Left kidney (tissue), 2 donors: Measurements from ENCODE around the gene DPEP2NB. TPM values are rescaled to one million over a fixed set of nuclear protein-coding genes. Genes with fewer than 3 reads are reported as not detected.
"Not testable (repeated sequence)": the region's sequence is repeated elsewhere in the genome, so short reads cannot be mapped to it uniquely, and the experiment has no call there.

Experiments used
- DNase-seq: peaks from one replicate; pipeline ENCODE4 v3.0.0-alpha.2; 2013
- polyA plus RNA-seq: library from polyadenylated mRNA; unstranded; fragments of 120-200 nt; gene quantifications from one replicate; pipeline ENCODE4 v1.2.1, GENCODE V29; 2013; ENCODE audit not compliant: insufficient read length

The DPEP2NB gene
- polyA plus RNA-seq, 1 donor = not detected

DNA sequence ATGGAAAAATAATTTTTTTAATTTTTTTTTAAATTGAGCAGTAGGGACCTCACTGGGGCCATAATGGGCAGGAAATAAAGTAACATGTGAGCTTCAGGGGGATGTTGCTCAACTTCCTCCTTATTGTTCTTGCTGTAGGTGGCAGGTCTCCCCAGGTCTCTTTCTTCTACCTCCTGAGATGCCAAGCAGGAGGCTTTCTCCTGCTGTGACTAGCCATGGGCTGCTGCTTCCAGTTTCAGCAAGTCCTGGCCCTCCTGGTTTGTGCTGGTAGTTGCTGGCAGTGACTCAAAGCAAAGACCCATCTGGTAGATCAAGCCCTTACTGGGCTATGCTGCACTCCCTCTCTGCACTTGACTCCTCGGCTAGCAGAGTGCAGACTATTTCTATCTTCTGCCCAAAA, 2.3 kb downstream of the DPEP2NB start:
- no peak for DNase-seq

DNA sequence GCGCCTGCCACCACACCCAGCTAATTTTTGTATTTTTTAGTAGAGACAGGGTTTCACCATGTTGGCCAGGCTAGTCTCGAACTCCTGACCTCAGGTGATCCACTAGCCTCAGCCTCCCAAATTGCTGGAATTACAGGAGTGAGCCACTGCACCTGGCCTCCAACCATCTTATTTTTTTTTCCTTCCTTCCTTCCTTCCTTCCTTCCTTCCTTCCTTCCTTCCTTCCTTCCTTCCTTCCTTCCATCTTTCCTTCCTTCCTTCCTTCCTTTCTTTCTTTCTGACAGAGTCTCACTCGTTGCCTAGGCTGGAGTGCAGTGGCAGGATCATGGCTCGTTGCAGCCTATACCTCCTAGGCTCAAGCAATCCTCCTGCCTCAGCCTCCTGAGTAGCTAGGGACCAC, 5.8 kb downstream of the DPEP2NB start:
- not testable (repeated sequence) for DNase-seq

DNA sequence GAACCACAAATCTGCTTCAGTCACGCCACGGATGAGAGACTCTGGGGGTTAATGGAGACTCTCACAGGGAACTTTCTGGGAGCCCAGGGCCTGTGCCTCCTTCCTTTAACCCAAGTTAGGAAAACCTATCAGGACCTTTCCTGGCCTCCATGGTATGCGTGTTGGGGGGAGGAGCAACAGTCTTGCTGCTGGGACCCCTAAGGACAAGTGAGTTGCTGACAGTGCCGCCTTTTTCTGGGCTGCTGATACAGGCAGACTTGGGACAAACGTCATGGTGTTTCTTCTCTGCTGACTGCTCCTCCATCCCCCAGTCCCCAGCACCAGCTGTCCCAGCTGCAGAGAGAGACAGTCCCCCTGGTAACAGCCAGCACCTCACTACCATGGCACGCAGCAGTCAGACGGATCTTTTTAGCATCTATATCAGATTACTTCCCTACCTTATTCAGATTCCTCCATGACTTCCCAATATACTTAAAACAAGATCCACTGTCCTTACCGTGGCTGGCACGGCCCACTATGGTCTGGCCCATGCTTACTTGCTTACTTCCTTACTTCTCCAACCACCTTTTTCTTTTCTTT, 6.5 kb downstream of the DPEP2NB start:
- DNase-seq = no peak

DNA sequence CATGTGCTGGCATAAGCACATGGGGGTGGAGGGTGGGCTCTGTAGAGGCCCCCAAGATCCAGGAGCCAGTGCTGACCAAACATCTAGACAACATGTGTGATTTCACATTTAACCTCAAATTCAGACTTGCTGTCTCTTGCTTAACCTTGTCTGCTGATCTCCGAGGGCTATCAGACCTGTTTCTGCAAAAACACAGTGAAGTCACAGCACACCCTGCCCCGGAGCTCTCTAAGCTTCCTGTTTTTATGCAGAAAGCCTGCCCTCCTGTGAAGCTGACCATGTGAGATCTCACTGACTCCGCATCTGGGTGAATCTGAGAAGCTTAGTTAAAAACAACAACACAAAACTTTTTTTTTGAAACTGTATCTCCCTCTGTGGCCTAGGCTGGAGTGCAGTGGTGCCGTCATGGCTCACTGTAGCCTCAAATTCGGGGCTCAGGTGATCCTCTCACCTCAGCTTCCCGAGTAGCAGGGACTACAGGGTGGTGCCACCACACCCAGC, 9.9 kb downstream of the DPEP2NB start:
- DNase-seq = no peak

DNA sequence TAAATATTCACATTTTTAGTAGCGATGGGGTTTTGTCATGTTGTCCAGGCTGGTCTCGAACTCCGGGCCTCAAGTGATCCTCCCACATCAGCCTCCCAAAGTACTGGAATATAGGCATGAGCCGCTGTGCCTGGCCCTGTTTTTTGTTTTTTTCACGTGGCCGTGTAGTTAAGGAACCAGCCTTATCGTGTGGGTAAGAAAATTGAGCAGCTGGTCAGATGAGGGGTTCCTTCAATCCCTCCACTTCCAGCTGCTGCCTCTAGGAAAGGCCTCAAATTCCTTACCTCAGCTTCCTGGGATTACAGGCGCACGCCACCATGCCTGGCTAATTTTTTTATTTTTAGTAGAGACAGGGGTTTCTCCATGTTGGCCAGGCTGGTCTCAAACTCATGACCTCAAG, 10.5 kb downstream of the DPEP2NB start:
- DNase-seq = no peak

DNA sequence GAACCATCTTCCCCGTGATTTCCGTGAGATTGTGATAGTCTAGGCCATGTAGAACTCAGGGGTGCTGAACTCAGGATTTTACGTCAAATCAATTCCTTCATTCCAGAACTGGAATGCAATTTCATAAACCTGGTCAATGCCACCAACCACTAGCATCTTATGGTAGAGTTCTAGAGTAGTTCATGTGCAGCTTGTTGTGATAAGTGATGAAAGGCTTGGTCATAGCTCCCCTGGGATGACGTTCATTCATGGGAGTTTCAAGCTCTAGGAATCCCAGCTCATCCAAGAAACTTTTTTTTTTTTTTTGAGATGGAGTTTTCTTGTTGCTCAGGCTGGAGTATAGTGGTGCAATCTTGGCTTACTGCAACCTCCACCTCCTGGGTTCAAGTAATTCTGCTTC, 12.7 kb downstream of the DPEP2NB start:
- DNase-seq = no peak

DNA sequence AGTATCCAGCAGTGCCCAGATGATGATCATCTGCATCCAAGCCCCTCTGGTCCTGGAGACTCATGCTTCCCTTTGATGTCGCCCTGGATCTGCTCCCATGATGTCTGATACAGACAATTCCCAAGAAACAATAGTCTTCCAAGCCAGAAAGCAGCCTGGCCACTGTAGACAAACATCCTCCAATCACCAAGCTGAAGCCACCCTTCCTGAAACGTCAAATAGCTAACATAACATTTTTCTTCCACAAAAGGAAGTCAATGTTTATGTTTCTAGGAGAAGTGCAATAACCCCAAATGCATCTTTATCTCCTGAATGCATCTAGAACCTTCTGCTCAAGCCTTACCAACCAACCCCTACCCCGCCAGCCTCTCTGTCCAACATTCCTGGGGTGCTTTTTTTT, 15.3 kb downstream of the DPEP2NB start:
- no peak for DNase-seq

DNA sequence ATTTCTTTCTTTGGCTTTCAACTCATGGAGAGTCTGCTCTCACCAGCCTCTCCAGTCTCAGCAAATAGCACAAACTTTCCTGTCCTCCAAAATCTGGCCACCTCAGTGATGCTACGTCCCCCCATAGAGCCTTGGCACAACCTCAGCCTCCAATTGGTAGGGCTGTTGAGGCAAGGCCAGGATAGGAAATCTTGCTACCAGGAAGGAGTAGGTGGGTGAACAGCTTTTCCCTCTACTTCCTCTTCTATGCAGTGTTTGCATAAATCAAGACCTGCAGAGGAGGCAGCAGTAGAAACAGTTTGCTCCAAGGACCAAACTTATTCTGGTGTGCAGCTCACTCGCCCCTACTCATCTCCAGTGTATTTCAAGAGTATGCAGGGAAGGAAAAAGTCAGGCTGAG, 15.7 kb downstream of the DPEP2NB start:
- no peak for DNase-seq

DNA sequence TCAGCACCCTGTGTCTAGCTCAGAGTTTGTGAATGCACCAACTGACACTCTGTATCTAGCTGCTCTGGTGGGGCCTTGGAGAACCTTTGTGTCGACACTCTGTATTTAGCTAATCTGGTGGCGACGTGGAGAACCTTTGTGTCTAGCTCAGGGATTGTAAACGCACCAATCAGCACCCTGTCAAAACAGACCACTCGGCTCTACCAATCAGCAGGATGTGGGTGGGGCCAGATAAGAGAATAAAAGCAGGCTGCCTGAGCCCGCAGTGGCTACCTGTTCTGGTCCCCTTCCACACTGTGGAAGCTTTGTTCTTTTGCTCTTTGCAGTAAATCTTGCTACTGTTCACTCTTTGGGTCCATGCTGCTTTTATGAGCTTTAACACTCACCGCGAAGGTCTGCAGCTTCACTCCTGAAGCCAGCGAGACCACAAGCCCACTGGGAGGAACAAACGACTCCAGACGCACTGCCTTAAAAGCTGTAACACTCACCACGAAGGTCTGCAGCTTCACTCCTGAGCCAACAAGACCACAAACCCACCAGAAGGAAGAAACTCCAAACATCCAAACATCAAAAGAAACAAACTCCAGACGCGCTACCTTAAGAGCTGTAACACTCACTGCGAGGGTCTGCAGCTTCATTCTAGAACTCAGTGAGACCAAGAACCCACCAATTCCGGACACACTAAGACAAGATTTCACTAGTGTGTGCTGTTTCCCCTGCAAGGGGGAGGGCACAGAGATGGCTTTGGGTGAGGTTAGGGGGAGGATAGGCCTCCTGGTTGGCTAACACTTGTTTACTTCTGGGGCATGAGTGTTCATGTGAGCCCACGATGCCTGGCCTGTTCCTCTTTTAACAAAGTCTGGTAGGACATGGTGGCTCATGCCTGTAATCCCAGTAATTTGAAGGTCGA, 16.7 kb downstream of the DPEP2NB start, which contains the start of gene DPEP2:
DPEP2 (minus strand) TSS at position 706 of the 910 bp plus-strand sequence. CDS start 6,272 bp downstream, outside the sequence.
- not testable (repeated sequence) for DNase-seq

DNA sequence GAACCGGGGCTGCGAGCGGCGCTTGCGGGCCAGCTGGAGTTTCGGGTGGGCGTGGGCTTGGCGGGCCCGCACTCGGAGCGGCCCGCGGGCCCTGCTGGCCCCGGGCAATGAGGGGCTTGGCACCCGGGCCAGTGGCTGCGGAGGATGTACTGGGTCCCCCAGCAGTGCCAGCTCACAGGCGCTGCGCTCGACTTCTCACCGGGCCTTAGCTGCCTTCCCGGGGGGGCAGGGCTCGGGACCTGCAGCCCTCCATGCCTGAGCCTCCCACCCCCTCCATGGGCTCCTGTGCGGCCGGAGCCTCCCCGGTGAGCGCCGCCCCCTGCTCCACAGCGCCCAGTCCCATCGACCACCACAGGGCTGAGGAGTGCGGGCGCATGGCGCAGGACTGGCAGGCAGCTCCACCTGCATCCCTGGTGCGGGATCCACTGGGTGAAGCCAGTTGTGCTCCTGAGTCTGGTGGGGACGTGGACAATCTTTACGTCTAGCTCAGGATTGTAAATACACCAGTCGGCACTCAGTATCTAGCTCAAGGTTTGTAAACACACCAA, 17.4 kb downstream of the DPEP2NB start:
- not testable (repeated sequence) for DNase-seq

DNA sequence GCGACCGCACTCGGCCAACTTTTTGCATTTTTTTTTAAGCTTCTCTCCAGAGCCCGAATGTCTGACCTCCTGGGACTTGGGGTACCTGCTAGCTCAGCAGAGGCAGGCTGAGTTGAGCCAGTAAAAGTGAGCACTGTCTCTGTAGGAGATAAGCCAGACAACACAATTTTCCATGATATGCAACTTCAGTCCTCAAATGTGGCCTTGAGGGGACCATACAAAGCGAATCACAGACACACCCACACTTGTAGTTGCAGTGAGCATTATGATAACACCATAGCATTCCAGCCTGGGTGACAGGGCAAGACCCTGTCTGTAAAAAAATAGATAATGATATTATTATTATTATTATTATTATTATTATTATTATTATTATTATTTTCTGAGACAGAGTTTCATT, 19.0 kb downstream of the DPEP2NB start:
- no peak for DNase-seq

DNA sequence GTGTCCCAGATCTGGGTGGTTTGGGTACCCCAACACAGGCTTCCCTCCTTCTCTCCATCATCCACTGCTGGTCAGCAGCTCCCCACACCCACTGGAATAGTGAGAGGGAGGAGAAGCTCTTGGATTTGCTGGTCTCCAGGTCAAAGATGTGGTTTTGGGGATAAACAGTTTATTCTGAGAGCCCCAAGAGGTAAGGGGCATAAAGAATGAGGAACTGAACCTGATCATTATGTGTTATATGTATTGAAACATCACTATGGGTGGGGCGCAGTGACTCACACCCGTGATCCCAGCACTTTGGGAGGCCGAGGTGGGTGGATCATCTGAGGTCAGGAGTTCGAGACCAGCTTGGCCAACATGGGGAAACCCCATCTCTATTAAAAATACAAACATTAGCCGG, 20.3 kb downstream of the DPEP2NB start:
- DNase-seq = no peak

DNA sequence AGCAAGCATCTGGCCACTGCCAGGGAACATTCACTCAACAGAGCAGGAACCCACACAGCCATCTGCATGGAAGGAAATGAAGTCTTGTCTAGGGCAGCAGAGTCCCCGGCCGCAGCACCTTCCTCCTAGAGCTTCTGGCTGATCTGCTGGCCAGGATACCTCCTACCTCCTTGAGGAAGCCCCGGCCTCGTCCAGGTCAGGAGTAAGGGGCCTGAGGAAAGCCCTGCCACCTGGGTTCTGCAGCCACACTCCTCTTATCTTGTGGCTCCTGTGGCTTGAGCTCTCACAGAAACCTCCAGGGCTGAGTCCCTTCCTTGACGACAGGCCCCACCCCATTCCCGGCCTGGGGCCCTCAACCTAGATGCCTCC, 21.7 kb downstream of the DPEP2NB start:
- DNase-seq = not testable (repeated sequence)

DNA sequence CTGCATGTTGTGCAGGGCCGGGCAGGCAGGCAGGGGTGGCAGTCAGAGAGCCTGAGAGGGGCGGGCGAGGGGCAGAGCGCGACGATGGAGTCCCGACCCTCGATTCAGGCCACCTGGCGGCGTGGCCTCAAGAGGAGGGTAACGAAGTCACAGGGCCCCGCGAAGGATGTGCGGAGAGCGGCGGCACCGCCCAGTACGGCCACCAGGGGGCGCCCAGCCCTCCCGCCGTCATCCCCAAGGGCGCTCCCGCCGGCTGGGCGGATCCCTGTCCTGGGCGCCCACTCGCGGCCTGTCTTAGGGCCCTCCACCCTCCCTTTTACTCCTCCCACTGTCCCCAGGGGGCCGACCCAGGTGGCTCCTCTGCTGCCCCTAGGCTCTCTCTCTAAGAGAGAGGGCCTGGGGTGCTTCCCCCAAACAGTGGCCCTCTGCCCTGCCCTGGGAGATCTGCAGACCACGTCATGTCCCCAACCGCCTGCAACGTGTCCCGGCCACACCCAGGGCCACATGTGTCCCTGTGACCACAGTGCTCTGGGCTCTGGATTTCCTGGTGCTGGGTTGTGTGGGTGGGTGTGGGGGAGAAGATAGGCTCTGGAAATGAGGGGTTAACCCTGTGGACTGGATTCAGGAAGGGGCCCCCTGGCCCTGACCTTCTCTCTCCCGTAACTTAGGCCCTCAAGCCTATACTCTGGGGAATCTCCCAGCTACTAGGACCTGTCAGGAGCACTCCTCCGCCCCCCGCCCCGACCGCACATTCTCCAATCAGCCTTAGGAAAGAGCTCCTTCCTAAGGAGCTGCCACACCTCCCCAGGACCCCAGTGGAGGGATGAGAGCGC, 22.3 kb downstream of the DPEP2NB start:
- peak; percentile 53 for DNase-seq

DNA sequence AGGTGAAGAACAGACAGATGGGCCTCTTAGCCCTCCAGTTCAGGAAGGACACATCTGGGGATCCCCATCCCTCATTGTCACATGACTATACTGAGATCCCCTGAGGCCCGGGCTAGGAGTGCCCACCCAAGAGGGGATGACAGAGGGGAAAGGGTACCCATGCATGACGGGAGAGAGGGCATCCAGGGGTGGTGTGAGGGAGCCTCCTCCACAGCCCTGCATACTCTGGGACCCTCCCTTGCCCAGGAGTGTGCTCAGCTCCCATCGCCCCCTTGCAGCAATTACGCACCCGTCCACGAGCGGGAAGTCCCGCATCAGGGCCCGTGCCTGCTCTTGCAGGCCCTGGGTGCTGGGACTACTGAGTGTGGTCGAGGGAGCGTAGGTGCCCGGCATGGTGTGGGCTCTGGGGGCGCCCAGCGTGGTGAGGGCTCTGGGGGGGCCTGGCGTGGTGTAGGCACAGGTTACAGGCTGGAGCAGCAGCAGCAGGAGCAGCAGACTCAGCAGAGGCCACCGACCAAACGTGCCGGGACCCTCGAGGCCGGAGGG, 23.0 kb downstream of the DPEP2NB start:
- DNase-seq = no peak

DNA sequence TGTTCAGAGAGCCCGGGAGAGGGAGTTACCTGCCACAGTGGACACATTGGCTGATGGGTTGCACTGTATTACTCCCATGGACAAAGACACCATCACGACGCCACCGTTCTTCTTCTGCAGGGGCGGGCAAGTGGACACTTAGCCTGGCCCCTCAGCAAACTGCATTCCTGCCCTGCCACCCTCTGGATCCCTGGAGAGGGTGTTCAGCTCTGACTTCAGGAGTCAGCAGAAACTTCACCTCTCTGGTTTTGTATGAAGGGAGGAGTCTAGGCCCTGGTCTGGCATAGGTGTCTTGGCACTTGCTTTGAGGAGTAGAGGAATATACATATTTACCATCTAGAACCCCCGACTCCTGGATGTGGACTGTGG, 25.7 kb downstream of the DPEP2NB start:
- no peak for DNase-seq

DNA sequence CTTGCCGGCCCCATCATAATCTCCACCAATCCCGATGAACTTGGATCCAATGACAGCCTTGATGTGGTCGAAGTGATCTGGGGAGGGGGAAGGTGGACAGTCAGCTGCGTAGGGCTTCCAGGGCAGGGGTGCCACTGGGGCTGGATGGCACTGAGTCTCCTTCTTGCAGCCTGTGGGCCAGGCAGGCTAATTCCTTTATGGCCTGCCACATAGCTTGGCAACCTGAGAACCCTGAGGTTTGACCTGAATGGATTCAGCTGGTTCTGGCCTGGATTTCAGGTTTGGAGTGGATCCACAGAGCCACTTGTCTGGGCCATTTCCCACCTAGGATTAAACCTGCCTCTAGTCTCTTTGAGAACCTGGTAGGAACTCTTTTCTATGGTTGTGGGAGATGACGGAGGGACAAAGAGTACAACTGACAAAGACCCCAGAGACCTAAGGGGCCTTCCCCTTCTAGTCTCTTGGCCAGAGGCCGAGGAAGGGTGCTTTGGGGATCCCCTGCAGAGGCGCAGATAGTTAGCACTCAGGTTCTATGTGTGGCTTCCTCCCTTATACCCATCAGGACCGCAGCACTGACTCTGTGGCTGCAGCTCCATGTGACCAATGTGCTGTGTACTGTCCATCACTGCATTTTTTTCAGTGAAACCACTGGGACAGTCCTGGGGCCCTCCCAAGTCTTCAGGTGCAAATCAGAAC, 26.2 kb downstream of the DPEP2NB start:
- DNase-seq = no peak

DNA sequence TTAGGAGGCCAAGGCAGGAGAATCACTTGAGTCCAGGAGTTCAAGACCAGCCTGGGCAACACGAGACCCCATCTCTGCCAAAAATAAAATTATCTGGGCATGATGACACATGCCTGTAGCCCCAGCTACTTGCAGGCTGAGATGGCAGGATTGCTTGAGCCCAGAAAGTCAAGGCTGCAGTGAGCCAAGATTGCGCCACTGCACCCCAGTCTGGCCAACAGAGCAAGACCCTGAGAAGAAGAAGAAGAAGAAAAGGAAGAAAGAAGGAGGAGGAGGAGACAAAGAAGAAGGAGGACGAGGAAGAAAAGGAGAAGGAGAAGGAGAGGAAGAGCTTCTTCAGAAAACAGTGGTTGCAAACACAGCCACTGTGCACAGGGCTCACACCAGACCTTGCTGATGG, 27.0 kb downstream of the DPEP2NB start:
- no peak for DNase-seq

DNA sequence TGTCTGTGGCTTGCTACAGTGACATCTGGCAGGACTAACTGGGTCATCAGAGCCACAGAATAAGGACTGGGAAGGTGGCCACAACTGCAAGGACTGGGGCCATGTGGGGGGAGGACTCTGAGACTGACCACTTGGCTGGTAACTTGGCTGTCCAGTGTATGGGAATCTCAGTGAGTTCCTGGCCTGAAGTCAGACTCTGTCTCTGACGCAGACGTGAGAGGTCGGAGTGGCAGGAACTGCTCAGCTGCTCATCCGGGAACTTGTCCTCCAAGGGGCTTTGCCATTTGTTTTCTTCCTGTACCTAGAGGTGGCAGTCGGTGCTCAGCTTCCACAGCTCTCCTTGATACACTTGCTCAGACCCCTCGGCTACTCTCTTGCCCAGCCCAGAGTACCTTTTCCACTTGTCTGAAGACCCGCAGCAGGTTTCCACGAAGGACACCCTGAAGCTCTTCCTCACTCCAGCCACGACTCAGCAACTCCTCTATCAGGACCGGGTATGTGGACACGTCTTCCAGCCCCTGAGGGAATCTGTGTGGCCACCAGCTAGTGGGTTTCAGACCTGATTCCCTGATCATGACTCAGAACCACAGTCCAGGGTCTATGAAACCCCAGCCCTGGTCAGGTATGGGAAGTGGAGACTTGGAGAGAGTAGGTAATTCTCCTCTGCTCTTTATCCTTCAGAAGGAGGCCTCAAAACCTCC, 28.1 kb downstream of the DPEP2NB start:
- DNase-seq = no peak

DNA sequence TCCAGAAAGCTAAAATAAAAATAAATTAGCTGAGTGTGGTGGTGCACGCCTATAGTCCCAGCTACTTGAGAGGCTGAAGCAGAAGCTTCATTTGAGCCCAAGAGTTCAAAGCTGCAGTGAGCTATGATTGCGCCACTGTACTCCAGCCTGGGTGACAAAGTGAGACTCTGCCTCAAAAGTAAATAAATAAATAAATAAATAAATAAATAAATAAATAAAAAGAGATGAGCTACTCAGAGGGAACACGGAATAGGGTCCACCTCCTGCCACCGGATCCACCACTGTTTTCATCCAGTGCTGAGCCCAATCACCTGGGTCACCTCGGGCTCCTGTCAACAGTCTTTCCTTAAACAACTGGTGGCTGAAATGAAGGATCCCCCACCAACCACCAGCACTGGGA, 28.8 kb downstream of the DPEP2NB start:
- DNase-seq = no peak
